Smooth muscle cell (in vitro differentiated cells): ENCODE data around the gene RGS5. TPM values are rescaled to one million over a fixed set of nuclear protein-coding genes. Genes with fewer than 3 reads are reported as not detected.

Experiments used
- DNase-seq: peaks from one replicate; lab custom pipeline; 2025; ENCODE audit not compliant: unreplicated experiment; lab: John Stamatoyannopoulos, UW
- H2AFZ ChIP-seq: fragments of 200-600 bp; sonication (generic); 2 replicates; pipeline ENCODE4 v1.6.0; 2016; ENCODE audit warnings: antibody characterized with exemption, low read depth, mild to moderate bottlenecking
- H3F3A ChIP-seq: fragments of 200-600 bp; sonication (generic); 2 replicates; pipeline ENCODE4 v1.6.0; 2017; ENCODE audit warnings: antibody characterized with exemption, low read depth
- H3K27ac ChIP-seq: fragments of 200-600 bp; sonication (generic); 2 replicates; pipeline ENCODE4 v1.5.1; 2016; ENCODE audit warnings: low read depth, mild to moderate bottlenecking
- H3K27me3 ChIP-seq: fragments of 200-600 bp; sonication (generic); 2 replicates; pipeline ENCODE4 v1.6.1; 2016; ENCODE audit warnings: low read depth, mild to moderate bottlenecking
- H3K36me3 ChIP-seq: fragments of 200-600 bp; sonication (generic); 2 replicates; pipeline ENCODE4 v1.5.1; 2016; ENCODE audit warnings: low read depth
- H3K4me1 ChIP-seq: fragments of 200-600 bp; sonication (generic); 2 replicates; pipeline ENCODE4 v1.5.1; 2016; ENCODE audit warnings: low read depth
- H3K4me2 ChIP-seq: fragments of 200-600 bp; sonication (generic); 2 replicates; pipeline ENCODE4 v1.6.0; 2016; ENCODE audit warnings: mild to moderate bottlenecking
- H3K4me3 ChIP-seq: fragments of 200-600 bp; sonication (generic); 2 replicates; pipeline ENCODE4 v1.5.1; 2016; ENCODE audit warnings: mild to moderate bottlenecking
- H3K79me2 ChIP-seq: fragments of 200-600 bp; sonication (generic); 2 replicates; pipeline ENCODE4 v1.6.0; 2016; ENCODE audit warnings: low read depth, mild to moderate bottlenecking
- H3K9ac ChIP-seq: fragments of 200-600 bp; sonication (generic); 2 replicates; pipeline ENCODE4 v1.6.0; 2016; ENCODE audit warnings: low read depth
- H3K9me3 ChIP-seq: fragments of 200-600 bp; sonication (generic); replicated peaks from 2 replicates; pipeline ENCODE4 v1.5.1; 2016; ENCODE audit warnings: low read depth
- H4K20me1 ChIP-seq: fragments of 200-600 bp; sonication (generic); 2 replicates; pipeline ENCODE4 v1.6.0; 2016; ENCODE audit warnings: low read depth
- CTCF ChIP-seq: fragments of 200-600 bp; sonication (generic); IDR thresholded peaks from 2 replicates; pipeline ENCODE4 v1.5.1; 2017; ENCODE audit warnings: borderline replicate concordance, mild to moderate bottlenecking, antibody characterized with exemption; ENCODE audit not compliant: insufficient read depth, poor library complexity, severe bottlenecking
- WGBS: methylation state at CpG from one replicate; pipeline ENCODE4 v1.1.7; 2016; ENCODE audit warnings: low lambda C conversion rate; 5-methylcytosine and 5-hydroxymethylcytosine counted together
- polyA plus RNA-seq: library from polyadenylated mRNA; unstranded; fragments of >200 nt; fragmentation: Nextera tagmentation; extraction: Ambion mirVana; gene quantifications from 2 replicates; pipeline ENCODE4 v1.2.1, GENCODE V29; 2016
- total RNA-seq: library from RNA; depleted of rRNA; stranded (reverse); fragments of >200 nt; gene quantifications from 2 replicates; pipeline ENCODE4 v1.2.3, GENCODE V29; 2014

RGS5 gene
- total and polyA plus RNA-seq, 2 experiments from 2014 or later = 1.9 to 49.1 TPM

DNA sequence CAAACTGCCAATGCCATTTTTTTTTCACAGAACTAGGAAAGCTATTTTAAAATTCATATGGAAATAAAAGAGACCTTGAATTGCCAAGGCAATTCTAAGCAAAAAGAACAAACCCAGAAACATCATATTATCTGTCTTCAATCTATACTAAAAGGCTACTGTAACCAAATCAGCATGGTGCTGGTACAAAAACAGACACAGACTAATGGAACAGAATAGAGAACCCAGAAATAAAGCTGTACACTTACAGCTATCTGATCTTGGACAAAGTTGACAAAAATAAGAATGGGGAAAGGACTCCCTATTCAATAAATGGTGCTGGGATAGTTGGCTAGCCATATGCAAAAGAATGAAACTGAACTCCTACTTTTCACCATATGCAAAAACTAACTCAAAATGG is 83.0 kb downstream of the RGS5 start:
- H3K27me3 ChIP-seq = peaks cover under 1% of the 10 kb centered on the region
- H3K27ac ChIP-seq = no peak overlapping the region
- no peak overlapping the region for H2AFZ ChIP-seq
- no peak overlapping the region for H3K9ac ChIP-seq
- no peak for DNase-seq
- no peaks in the 10 kb centered on the region for H4K20me1 ChIP-seq
- no peaks in the 10 kb centered on the region for H3K79me2 ChIP-seq
- no peak for TF ChIP-seq CTCF
- H3K36me3 ChIP-seq = no peaks in the 10 kb centered on the region
- H3F3A ChIP-seq = no peaks in the 10 kb centered on the region
- no peak overlapping the region for H3K4me2 ChIP-seq
- no peaks in the 10 kb centered on the region for H3K9me3 ChIP-seq
- H3K4me3 ChIP-seq = no peak overlapping the region
- no peaks in the 10 kb centered on the region for H3K4me1 ChIP-seq

- no peak overlapping the region for H3K4me2 ChIP-seq
- H3K4me1 ChIP-seq = no peaks in the 10 kb centered on the region
- no peak overlapping the region for H3K9ac ChIP-seq
- no peaks in the 10 kb centered on the region for H3K9me3 ChIP-seq
- no peak overlapping the region for H2AFZ ChIP-seq
- H3F3A ChIP-seq = no peaks in the 10 kb centered on the region
- TF ChIP-seq CTCF = no peak
- H4K20me1 ChIP-seq = no peaks in the 10 kb centered on the region
- H3K4me3 ChIP-seq = no peak overlapping the region
- 78% methylated on average over 1 of the region's 1 CpG for WGBS
- H3K79me2 ChIP-seq = no peaks in the 10 kb centered on the region
- no peak overlapping the region for H3K27ac ChIP-seq
- DNase-seq = no peak
- no peaks in the 10 kb centered on the region for H3K27me3 ChIP-seq
- H3K36me3 ChIP-seq = no peaks in the 10 kb centered on the region
Measured at GRCh38 chr1:163115887-163116286, 86.8 kb downstream of the RGS5 start.

- Histone ChIP-seq H2AFZ (no peak overlapping the region), H3K9me3 (no peaks in the 10 kb centered on the region), H4K20me1 (no peaks in the 10 kb centered on the region), H3K27ac (no peak overlapping the region), H3K79me2 (no peaks in the 10 kb centered on the region), H3K4me3 (no peak overlapping the region), H3K4me1 (no peaks in the 10 kb centered on the region), H3K36me3 (no peaks in the 10 kb centered on the region), H3K4me2 (no peak overlapping the region), H3K9ac (no peak overlapping the region), H3K27me3 (no peaks in the 10 kb centered on the region), H3F3A (no peaks in the 10 kb centered on the region)
- no peak for DNase-seq
- TF ChIP-seq CTCF = no peak
- 96% methylated on average over 5 of the region's 5 CpGs for WGBS
Measured at GRCh38 chr1:163107655-163108054, 95.1 kb downstream of the RGS5 start.

DNA sequence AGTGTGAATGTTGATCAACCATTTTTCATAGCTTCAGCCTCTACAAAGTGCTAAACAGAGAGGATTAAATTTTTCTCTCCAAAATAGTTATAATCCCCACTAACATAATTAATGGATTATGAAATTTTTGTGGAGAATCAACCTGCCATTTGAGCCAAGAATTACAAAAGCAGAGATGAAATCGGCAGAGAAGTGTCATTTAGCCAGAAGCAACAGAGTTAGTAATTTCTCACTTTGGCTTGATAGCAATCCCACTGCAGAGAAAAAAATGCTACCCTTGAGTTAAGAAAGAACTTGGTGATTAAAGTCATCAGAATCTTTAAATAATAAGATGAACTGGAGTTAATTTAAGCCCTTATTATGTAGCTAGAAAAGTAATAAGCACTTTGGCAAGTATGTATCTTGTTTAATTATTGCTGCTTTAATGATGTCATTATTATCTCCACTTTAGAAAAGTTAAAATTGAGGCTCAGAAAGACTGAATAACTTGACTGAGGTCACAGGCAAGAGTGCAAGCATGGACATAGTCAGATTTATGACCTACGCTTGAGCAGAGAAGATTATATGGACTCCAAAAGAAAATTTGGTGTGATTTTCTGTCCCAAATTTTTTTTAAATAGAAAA is 96.2 kb downstream of the RGS5 start:
- Histone ChIP-seq H3K79me2 (no peaks in the 10 kb centered on the region), H3K4me1 (no peaks in the 10 kb centered on the region), H3K36me3 (no peaks in the 10 kb centered on the region), H2AFZ (no peak overlapping the region), H3K9ac (no peak overlapping the region), H3K27me3 (no peaks in the 10 kb centered on the region), H4K20me1 (no peaks in the 10 kb centered on the region), H3F3A (no peaks in the 10 kb centered on the region), H3K4me3 (no peak overlapping the region), H3K27ac (no peak overlapping the region), H3K9me3 (no peaks in the 10 kb centered on the region), H3K4me2 (no peak overlapping the region)
- TF ChIP-seq CTCF = no peak
- WGBS = 73% methylated on average over 2 of the region's 2 CpGs
- DNase-seq = no peak
